OCI-LY7 (cell line): ENCODE results near the gene E4F1.

Experiments
- CTCF ChIP-seq: fragments of 200-600 bp; sonication (generic); conservative IDR thresholded peaks from 2 replicates; pipeline ENCODE4 v1.5.1; 2014; ENCODE audit warnings: mild to moderate bottlenecking, antibody characterized with exemption, low read length, moderate library complexity, mixed read lengths
- EZH2phosphoT487 ChIP-seq: fragments of 200-600 bp; sonication (generic); IDR thresholded peaks from 2 replicates; pipeline ENCODE4 v1.6.1; 2018; ENCODE audit warnings: low read depth, borderline replicate concordance, mild to moderate bottlenecking, mixed run types, antibody characterized with exemption, low read length, moderate library complexity, mixed read lengths

GRCh38 chr16:2244926-2245795 is 21.8 kb downstream of the E4F1 start:
- no peak for TF ChIP-seq CTCF
- TF ChIP-seq EZH2phosphoT487, result no peak
